HepG2 (cell line): ENCODE data around the gene TMEM132D. TPM values are rescaled to one million over a fixed set of nuclear protein-coding genes. Genes with fewer than 3 reads are reported as not detected.
A peak's percentile ranks its signal among the peaks of the same experiment; 100 is the strongest.

Experiments used
- ATAC-seq: fragments of 200-7000 bp; cut with Tn5 transposase; 3 replicates; pipeline ENCODE4 v1.9.1; 2020; ENCODE audit warnings: mild to moderate bottlenecking, moderate library complexity
- BruUV-seq: library from RNA; stranded (reverse); fragments of 400-500 nt; replicated peaks from 2 replicates; lab custom pipeline; 2021; lab: Mats Ljungman, UMichigan
- CTCF ChIA-PET: fragments of 300-600 bp; formaldehyde crosslinking; extraction: SDS; loops from one replicate; lab custom pipeline; 2021; ENCODE audit warnings: low total read pairs, inconsistent platforms, low intra/inter-chr PET ratio; lab: Yijun Ruan, JAX
- POLR2A ChIA-PET: fragments of 350-600 bp; sonication (Branson Sonifier 250); formaldehyde crosslinking; loops from one replicate; lab custom pipeline; 2020; ENCODE audit warnings: antibody characterized with exemption, inconsistent platforms; lab: Yijun Ruan, JAX
- DNase-seq: peaks from one replicate; pipeline ENCODE4 v3.0.0-alpha.2; 2015; ENCODE audit warnings: low spot score
- FAIRE-seq: peaks from 3 replicates; lab custom pipeline; 2011; peaks lifted over from hg19 to GRCh38; lab: Jason Lieb, UNC
- H2AFZ ChIP-seq: one replicate; pipeline ENCODE4 v1.6.1; 2011; ENCODE audit warnings: low read length, inconsistent platforms
- H3K27ac ChIP-seq: fragments of 300-600 bp; 3 replicates; pipeline ENCODE4 v1.8.0; 2011; ENCODE audit warnings: mixed run types, mild to moderate bottlenecking, mixed read lengths, low read length, inconsistent platforms; ENCODE audit not compliant: insufficient read depth; ENCODE audit errors: extremely low read length
- H3K27me3 ChIP-seq, 2 experiments: fragments of 200-600 bp in 1 of 2; 2 replicates in 1 of 2; 3 replicates in 1 of 2; pipeline versions ENCODE4 v1.6.0 to v1.8.0; 2011; ENCODE audit warnings: low read length in 2 of 2, mild to moderate bottlenecking in 2 of 2, moderate library complexity in 2 of 2, inconsistent platforms in 1 of 2; ENCODE audit not compliant: insufficient read depth in 2 of 2, control insufficient read depth in 1 of 2
- H3K36me3 ChIP-seq, 2 experiments: fragments of 200-600 bp in 1 of 2; replicated peaks in 1 of 2; 2 replicates in 1 of 2; 3 replicates in 1 of 2; pipeline versions ENCODE4 v1.5.1 to v1.8.0; 2011; ENCODE audit warnings: low read length in 2 of 2, inconsistent platforms in 1 of 2; ENCODE audit not compliant: insufficient read depth in 2 of 2, control insufficient read depth in 1 of 2
- H3K4me1 ChIP-seq: 2 replicates; pipeline ENCODE4 v1.5.1; 2012; ENCODE audit warnings: low read length, inconsistent platforms; ENCODE audit not compliant: insufficient read depth
- H3K4me2 ChIP-seq: 2 replicates; pipeline ENCODE4 v1.6.0; 2011; ENCODE audit warnings: low read depth, low read length, inconsistent platforms
- H3K4me3 ChIP-seq, 3 experiments: fragments of 200-600 bp in 1 of 3; sonication (generic), shearing (Covaris generic) in 1 of 3; replicated peaks in 1 of 3; 2 replicates each; pipeline ENCODE4 v1.5.1; 2011 to 2016; ENCODE audit warnings: low read length in 3 of 3, inconsistent platforms in 2 of 3, low read depth in 2 of 3, mild to moderate bottlenecking in 2 of 3, control low read depth in 1 of 3, mixed read lengths in 1 of 3; ENCODE audit not compliant: insufficient read depth in 1 of 3
- H3K79me2 ChIP-seq: one replicate; pipeline ENCODE4 v1.6.1; 2011; ENCODE audit warnings: low read length, inconsistent platforms; ENCODE audit not compliant: insufficient read depth
- H3K9ac ChIP-seq: 2 replicates; pipeline ENCODE4 v1.6.0; 2011; ENCODE audit warnings: mild to moderate bottlenecking, low read depth, low read length, inconsistent platforms; ENCODE audit not compliant: insufficient read depth
- H3K9me3 ChIP-seq: 2 replicates; pipeline ENCODE4 v1.5.1; 2012; ENCODE audit warnings: mild to moderate bottlenecking, low read length
- H4K20me1 ChIP-seq: 2 replicates; pipeline ENCODE4 v1.6.0; 2011; ENCODE audit warnings: inconsistent platforms, mild to moderate bottlenecking, low read length, moderate library complexity; ENCODE audit not compliant: insufficient read depth
- AKAP8 ChIP-seq: sonication (generic); formaldehyde crosslinking; IDR thresholded peaks from 2 replicates; pipeline ENCODE4 v1.5.1; 2020; ENCODE audit warnings: mild to moderate bottlenecking, missing genetic modification reagents
- BHLHE40 ChIP-seq: IDR thresholded peaks from 2 replicates; pipeline ENCODE4 v1.6.1; 2011; ENCODE audit warnings: low read length, improper control_type of control experiment
- BORCS8-MEF2B ChIP-seq: sonication (generic); formaldehyde crosslinking; IDR thresholded peaks from 2 replicates; pipeline ENCODE4 v1.8.0; 2022; ENCODE audit warnings: mild to moderate bottlenecking, missing genetic modification reagents
- CEBPB ChIP-seq: IDR thresholded peaks from 2 replicates; pipeline ENCODE4 v1.6.1; 2011; ENCODE audit warnings: low read depth, low read length, improper control_type of control experiment, borderline replicate concordance
- HDAC2 ChIP-seq: sonication (generic); formaldehyde crosslinking; IDR thresholded peaks from 2 replicates; pipeline ENCODE4 v1.4.0; 2020; ENCODE audit warnings: missing genetic modification reagents
- MNT ChIP-seq: fragments of 450-650 bp; IDR thresholded peaks from 2 replicates; pipeline ENCODE4 v1.6.1; 2016
- NFYB ChIP-seq: sonication (generic); formaldehyde crosslinking; IDR thresholded peaks from 2 replicates; pipeline ENCODE4 v1.4.0; 2020; ENCODE audit warnings: missing genetic modification reagents
- PATZ1 ChIP-seq: sonication (generic); formaldehyde crosslinking; IDR thresholded peaks from 2 replicates; pipeline ENCODE4 v1.4.0; 2020; ENCODE audit warnings: missing genetic modification reagents
- PLRG1 ChIP-seq: fragments of 450-650 bp; conservative IDR thresholded peaks from 2 replicates; pipeline ENCODE4 v1.6.1; 2016
- PREB ChIP-seq: sonication (generic); formaldehyde crosslinking; IDR thresholded peaks from 2 replicates; pipeline ENCODE4 v1.4.0; 2020; ENCODE audit warnings: missing genetic modification reagents
- STAG1 ChIP-seq: sonication (generic); formaldehyde crosslinking; IDR thresholded peaks from 2 replicates; pipeline ENCODE4 v1.4.0; 2020; ENCODE audit warnings: missing genetic modification reagents
- ZNF484 ChIP-seq: sonication (generic); formaldehyde crosslinking; IDR thresholded peaks from 2 replicates; pipeline ENCODE4 v1.5.1; 2020; ENCODE audit warnings: mild to moderate bottlenecking, low read depth, missing genetic modification reagents, borderline replicate concordance
- ZSCAN25 ChIP-seq: sonication (generic); formaldehyde crosslinking; IDR thresholded peaks from 2 replicates; pipeline ENCODE4 v1.8.0; 2022; ENCODE audit warnings: mild to moderate bottlenecking, missing genetic modification reagents
- ZUFSP ChIP-seq: sonication (generic); formaldehyde crosslinking; IDR thresholded peaks from 2 replicates; pipeline ENCODE4 v1.9.0; 2021; ENCODE audit warnings: missing genetic modification reagents, mild to moderate bottlenecking, borderline replicate concordance
- WGBS: methylation state at CpG from one replicate; pipeline ENCODE4 v1.1.6; 2017; ENCODE audit warnings: low lambda C conversion rate; 5-methylcytosine and 5-hydroxymethylcytosine counted together
- in situ Hi-C: cut with HindIII; loops from 2 replicates; pipeline ENCODE4 v1.10.0; 2017; ENCODE audit warnings: low pct_unique_long_range_greater_than_20kb; ENCODE audit not compliant: extremely low pct_ligation_motif_present
- intact Hi-C: fragments of 100-400 bp; cut with micrococcal nuclease; formaldehyde crosslinking; loops from one replicate; pipeline ENCODE4 v1.10.0; 2022; ENCODE audit not compliant: unreplicated experiment
- polyA plus RNA-seq, 8 experiments: library from polyadenylated mRNA; depleted of rRNA in 3 of 8; stranded (reverse) in 7 of 8; unstranded in 1 of 8; fragments of >200 nt; fragmentation: Illumina TruSeq in 4 of 8; extraction: Trizol in 4 of 8; gene quantifications; 2 replicates each; pipeline versions ENCODE4 v1.2.1 to v1.2.3, GENCODE V29; 2011 to 2016; ENCODE audit warnings: low read depth in 4 of 8, missing spikeins in 1 of 8, mixed read lengths in 1 of 8; ENCODE audit not compliant: insufficient read depth in 1 of 8
- total RNA-seq, 5 experiments: library from RNA; depleted of rRNA; stranded (reverse); fragments of >200 nt; fragmentation: Illumina TruSeq; extraction: Trizol; gene quantifications; 2 replicates each; pipeline ENCODE4 v1.2.3, GENCODE V29; 2016; ENCODE audit warnings: low read depth in 1 of 5

Gene TMEM132D
- total and polyA plus RNA-seq, 2 of the 13 experiments (the other 11 are each of a cell fraction or from before 2014, with no cell fraction given): not detected

GRCh38 chr12:129949651-129950050 lies 45.8 kb upstream of the TMEM132D start:
- POLR2A ChIA-PET: no interaction called here
- in situ Hi-C loops: no loop called here
- no peak overlapping the region for H3K9ac ChIP-seq
- no TSS peak for BruUV-seq
- 37% methylated on average over 13 of the region's 16 CpGs for WGBS
- no peak for DNase-seq
- H3K36me3 ChIP-seq: no peaks in the 10 kb centered on the region
- H2AFZ ChIP-seq: no peak overlapping the region
- CTCF ChIA-PET: no interaction called here
- FAIRE-seq: no peak
- H3K27ac ChIP-seq: no peak overlapping the region
- H4K20me1 ChIP-seq: no peaks in the 10 kb centered on the region
- ATAC-seq: no peak
- TF ChIP-seq ZSCAN25 (CRISPR knock-in tag): no peak
- TF ChIP-seq BORCS8-MEF2B (CRISPR knock-in tag): no peak
- 0 out of 2 replicates have a peak, but pooled peaks have one; percentile 26 for TF ChIP-seq MNT
- no peak for TF ChIP-seq CEBPB
- TF ChIP-seq AKAP8 (CRISPR knock-in tag): no peak
- H3K79me2 ChIP-seq: no peaks in the 10 kb centered on the region
- intact Hi-C loops: no loop called here
- H3K4me3 ChIP-seq: no peak overlapping the region
- no peaks in the 10 kb centered on the region for H3K9me3 ChIP-seq
- no peaks in the 10 kb centered on the region for H3K4me1 ChIP-seq
- peaks cover 0 to 6% of the 10 kb centered on the region in 2 experiments; a peak in 1 of 5 replicates for H3K27me3 ChIP-seq
- no peak overlapping the region for H3K4me2 ChIP-seq

- 49% methylated on average over 9 of the region's 9 CpGs for WGBS
- BruUV-seq: no TSS peak
- H3K4me1 ChIP-seq: no peaks in the 10 kb centered on the region
- H2AFZ ChIP-seq: no peak overlapping the region
- POLR2A ChIA-PET: no interaction called here
- ATAC-seq: no peak
- intact Hi-C loops: no loop called here
- no peak for FAIRE-seq
- peaks cover 0 to 6% of the 10 kb centered on the region in 2 experiments; a peak in 1 of 5 replicates for H3K27me3 ChIP-seq
- no peaks in the 10 kb centered on the region for H4K20me1 ChIP-seq
- H3K9ac ChIP-seq: no peak overlapping the region
- in situ Hi-C loops: no loop called here
- DNase-seq: no peak
- H3K36me3 ChIP-seq: no peaks in the 10 kb centered on the region
- no peaks in the 10 kb centered on the region for H3K9me3 ChIP-seq
- no peaks in the 10 kb centered on the region for H3K79me2 ChIP-seq
- no peak overlapping the region for H3K4me3 ChIP-seq
- H3K27ac ChIP-seq: no peak overlapping the region
- H3K4me2 ChIP-seq: no peak overlapping the region
- CTCF ChIA-PET: no interaction called here
- no peak for TF ChIP-seq PLRG1
- no peak for TF ChIP-seq ZNF484 (CRISPR knock-in tag)
- TF ChIP-seq NFYB (CRISPR knock-in tag): no peak
- TF ChIP-seq PREB (CRISPR knock-in tag): no peak
- no peak for TF ChIP-seq ZUFSP (CRISPR knock-in tag)
- no peak for TF ChIP-seq BHLHE40
- TF ChIP-seq STAG1 (CRISPR knock-in tag): no peak
- TF ChIP-seq HDAC2: no peak
- TF ChIP-seq PATZ1: no peak
Observed at GRCh38 chr12:129941618-129942017, 37.8 kb upstream of the TMEM132D start.
